OCI-LY1 (cell line): ENCODE measurements around the gene RPH3AL.

Source experiments
- H2AFZ ChIP-seq: fragments of 200-600 bp; sonication (generic), shearing (Covaris generic); 2 replicates; pipeline ENCODE4 v1.6.0; 2014; ENCODE audit warnings: antibody characterized with exemption, mild to moderate bottlenecking, low read length
- H3F3A ChIP-seq: fragments of 200-600 bp; sonication (generic), shearing (Covaris generic); 2 replicates; pipeline ENCODE4 v1.6.0; 2014; ENCODE audit warnings: mild to moderate bottlenecking, antibody characterized with exemption, low read length, moderate library complexity; ENCODE audit not compliant: insufficient read depth
- H3K27ac ChIP-seq: fragments of 200-600 bp; sonication (generic); 2 replicates; pipeline ENCODE4 v1.5.1; 2014; ENCODE audit warnings: low read length, mixed run types, mild to moderate bottlenecking, low read depth; ENCODE audit not compliant: poor library complexity, severe bottlenecking
- H3K27me3 ChIP-seq: fragments of 200-600 bp; sonication (generic); 2 replicates; pipeline ENCODE4 v1.6.0; 2014; ENCODE audit warnings: antibody characterized with exemption, mild to moderate bottlenecking, low read length, moderate library complexity; ENCODE audit not compliant: insufficient read depth
- H3K36me3 ChIP-seq: fragments of 200-600 bp; sonication (generic); 2 replicates; pipeline ENCODE4 v1.6.1; 2014; ENCODE audit warnings: mild to moderate bottlenecking, antibody characterized with exemption, low read length, moderate library complexity, mixed read lengths; ENCODE audit not compliant: insufficient read depth
- H3K4me1 ChIP-seq: fragments of 200-600 bp; sonication (generic); 2 replicates; pipeline ENCODE4 v1.5.1; 2014; ENCODE audit warnings: mild to moderate bottlenecking, low read length, moderate library complexity; ENCODE audit not compliant: insufficient read depth, severe bottlenecking
- H3K4me2 ChIP-seq: fragments of 200-600 bp; sonication (generic), shearing (Covaris generic); 2 replicates; pipeline ENCODE4 v1.6.1; 2014; ENCODE audit warnings: low read length
- H3K4me3 ChIP-seq: fragments of 200-600 bp; sonication (generic); 2 replicates; pipeline ENCODE4 v1.5.1; 2014; ENCODE audit warnings: low read length, low read depth, mild to moderate bottlenecking, mixed read lengths; ENCODE audit not compliant: poor library complexity, severe bottlenecking
- H3K79me2 ChIP-seq: fragments of 200-600 bp; shearing (Covaris generic); 2 replicates; pipeline ENCODE4 v1.6.1; 2016; ENCODE audit warnings: mixed run types, low read length, mixed read lengths; ENCODE audit not compliant: insufficient read depth
- H3K9ac ChIP-seq: fragments of 200-600 bp; sonication (generic), shearing (Covaris generic); 2 replicates; pipeline ENCODE4 v1.6.1; 2014; ENCODE audit warnings: mild to moderate bottlenecking, low read length, mixed read lengths
- H3K9me2 ChIP-seq: fragments of 200-600 bp; sonication (generic), shearing (Covaris generic); 2 replicates; pipeline ENCODE4 v1.6.1; 2014; ENCODE audit warnings: low read depth, mild to moderate bottlenecking, low read length, mixed read lengths
- H3K9me3 ChIP-seq: fragments of 200-600 bp; shearing (Covaris generic); 2 replicates; pipeline ENCODE4 v1.6.1; 2014; ENCODE audit warnings: low read length, mixed read lengths
- H4K20me1 ChIP-seq: fragments of 200-600 bp; sonication (generic), shearing (Covaris generic); 2 replicates; pipeline ENCODE4 v1.6.0; 2016; ENCODE audit warnings: mild to moderate bottlenecking, low read length; ENCODE audit not compliant: insufficient read depth
- EZH2 ChIP-seq: fragments of 200-600 bp; sonication (generic), shearing (Covaris generic); IDR thresholded peaks from 2 replicates; pipeline ENCODE4 v1.8.0; 2017; ENCODE audit warnings: borderline replicate concordance, mixed run types, mild to moderate bottlenecking, antibody characterized with exemption, low read length, moderate library complexity, mixed read lengths
- TF ChIP-seq, protein P1 (sequence below): fragments of 200-600 bp; sonication (generic), shearing (Covaris generic); IDR thresholded peaks from 2 replicates; pipeline ENCODE4 v1.5.1; 2017; ENCODE audit warnings: mild to moderate bottlenecking, antibody characterized with exemption, low read length, moderate library complexity, mixed read lengths

The RPH3AL gene

GRCh38 chr17:253091-253846 is 99.3 kb downstream of the RPH3AL start:
- Histone ChIP-seq H3K9ac (no peak overlapping the region), H3K27me3 (no peaks in the 10 kb centered on the region), H3F3A (no peaks in the 10 kb centered on the region), H3K4me1 (no peaks in the 10 kb centered on the region), H3K9me3 (no peaks in the 10 kb centered on the region), H4K20me1 (no peaks in the 10 kb centered on the region), H3K9me2 (no peaks in the 10 kb centered on the region), H3K4me3 (no peak overlapping the region), H3K36me3 (no peaks in the 10 kb centered on the region), H2AFZ (no peak overlapping the region), H3K4me2 (no peak overlapping the region), H3K79me2 (no peaks in the 10 kb centered on the region), H3K27ac (no peak overlapping the region)
- TF ChIP-seq EZH2 = no peak
- TF ChIP-seq, protein P1, sequence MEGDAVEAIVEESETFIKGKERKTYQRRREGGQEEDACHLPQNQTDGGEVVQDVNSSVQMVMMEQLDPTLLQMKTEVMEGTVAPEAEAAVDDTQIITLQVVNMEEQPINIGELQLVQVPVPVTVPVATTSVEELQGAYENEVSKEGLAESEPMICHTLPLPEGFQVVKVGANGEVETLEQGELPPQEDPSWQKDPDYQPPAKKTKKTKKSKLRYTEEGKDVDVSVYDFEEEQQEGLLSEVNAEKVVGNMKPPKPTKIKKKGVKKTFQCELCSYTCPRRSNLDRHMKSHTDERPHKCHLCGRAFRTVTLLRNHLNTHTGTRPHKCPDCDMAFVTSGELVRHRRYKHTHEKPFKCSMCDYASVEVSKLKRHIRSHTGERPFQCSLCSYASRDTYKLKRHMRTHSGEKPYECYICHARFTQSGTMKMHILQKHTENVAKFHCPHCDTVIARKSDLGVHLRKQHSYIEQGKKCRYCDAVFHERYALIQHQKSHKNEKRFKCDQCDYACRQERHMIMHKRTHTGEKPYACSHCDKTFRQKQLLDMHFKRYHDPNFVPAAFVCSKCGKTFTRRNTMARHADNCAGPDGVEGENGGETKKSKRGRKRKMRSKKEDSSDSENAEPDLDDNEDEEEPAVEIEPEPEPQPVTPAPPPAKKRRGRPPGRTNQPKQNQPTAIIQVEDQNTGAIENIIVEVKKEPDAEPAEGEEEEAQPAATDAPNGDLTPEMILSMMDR = no peak

GRCh38 chr17:252456-252855 is 100.2 kb downstream of the RPH3AL start:
- TF ChIP-seq, protein P1 = no peak
- no peak for TF ChIP-seq EZH2
- Histone ChIP-seq H3F3A (no peaks in the 10 kb centered on the region), H3K4me3 (no peak overlapping the region), H3K4me2 (no peak overlapping the region), H3K9me2 (no peaks in the 10 kb centered on the region), H3K9ac (no peak overlapping the region), H3K9me3 (no peaks in the 10 kb centered on the region), H3K27ac (no peak overlapping the region), H4K20me1 (no peaks in the 10 kb centered on the region), H3K36me3 (no peaks in the 10 kb centered on the region), H2AFZ (no peak overlapping the region), H3K79me2 (no peaks in the 10 kb centered on the region), H3K27me3 (no peaks in the 10 kb centered on the region), H3K4me1 (no peaks in the 10 kb centered on the region)

DNA sequence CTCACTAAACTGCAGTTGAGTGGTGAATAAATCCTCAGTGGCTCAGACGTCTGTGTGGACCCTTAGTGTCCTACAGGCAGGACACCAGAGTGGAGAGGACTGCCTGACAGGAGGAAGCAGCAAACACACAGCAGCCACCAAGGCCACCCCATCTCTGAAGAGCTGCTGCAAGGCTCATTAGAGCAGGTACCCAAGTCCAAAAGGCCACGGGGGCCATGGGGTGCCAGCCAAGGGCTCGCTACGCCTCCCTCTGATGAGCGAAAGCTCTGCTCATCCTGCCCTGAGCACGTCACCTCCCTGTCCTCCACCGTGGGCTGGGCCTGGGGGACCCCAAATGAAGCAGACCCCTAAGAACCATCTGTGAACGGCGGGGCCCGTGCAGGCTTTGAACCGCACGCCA is 101.1 kb downstream of the RPH3AL start:
- Histone ChIP-seq H3K4me2 (no peak overlapping the region), H2AFZ (no peak overlapping the region), H4K20me1 (no peaks in the 10 kb centered on the region), H3K9me3 (no peaks in the 10 kb centered on the region), H3K36me3 (no peaks in the 10 kb centered on the region), H3K27me3 (no peaks in the 10 kb centered on the region), H3K79me2 (no peaks in the 10 kb centered on the region), H3F3A (no peaks in the 10 kb centered on the region), H3K9ac (no peak overlapping the region), H3K4me3 (no peak overlapping the region), H3K9me2 (no peaks in the 10 kb centered on the region), H3K27ac (no peak overlapping the region), H3K4me1 (no peaks in the 10 kb centered on the region)
- TF ChIP-seq, protein P1 = no peak
- TF ChIP-seq EZH2 = no peak
